HUES48 (cell line): ENCODE data around the gene ITGA5.

Experiments
- H3K27ac ChIP-seq: one replicate; pipeline ENCODE4 v1.7.0; 2013; ENCODE audit warnings: low read depth, low read length, inconsistent platforms
- H3K27me3 ChIP-seq: 2 replicates; pipeline ENCODE4 v1.6.1; 2013; ENCODE audit warnings: mild to moderate bottlenecking, low read length; ENCODE audit not compliant: control insufficient read depth, insufficient read depth
- H3K36me3 ChIP-seq: 2 replicates; pipeline ENCODE4 v1.6.1; 2013; ENCODE audit warnings: low read length; ENCODE audit not compliant: control insufficient read depth, insufficient read depth
- H3K4me1 ChIP-seq: 2 replicates; pipeline ENCODE4 v1.6.1; 2013; ENCODE audit warnings: mild to moderate bottlenecking, low read length; ENCODE audit not compliant: control insufficient read depth, insufficient read depth
- H3K4me3 ChIP-seq: 2 replicates; pipeline ENCODE4 v1.5.1; 2013; ENCODE audit warnings: mild to moderate bottlenecking, low read depth, low read length
- H3K9ac ChIP-seq: 2 replicates; pipeline ENCODE4 v1.6.1; 2013; ENCODE audit warnings: mild to moderate bottlenecking, low read depth, low read length, moderate library complexity
- H3K9me3 ChIP-seq: 2 replicates; pipeline ENCODE4 v1.6.1; 2013; ENCODE audit warnings: low read length; ENCODE audit not compliant: control insufficient read depth, insufficient read depth

ITGA5 gene

DNA sequence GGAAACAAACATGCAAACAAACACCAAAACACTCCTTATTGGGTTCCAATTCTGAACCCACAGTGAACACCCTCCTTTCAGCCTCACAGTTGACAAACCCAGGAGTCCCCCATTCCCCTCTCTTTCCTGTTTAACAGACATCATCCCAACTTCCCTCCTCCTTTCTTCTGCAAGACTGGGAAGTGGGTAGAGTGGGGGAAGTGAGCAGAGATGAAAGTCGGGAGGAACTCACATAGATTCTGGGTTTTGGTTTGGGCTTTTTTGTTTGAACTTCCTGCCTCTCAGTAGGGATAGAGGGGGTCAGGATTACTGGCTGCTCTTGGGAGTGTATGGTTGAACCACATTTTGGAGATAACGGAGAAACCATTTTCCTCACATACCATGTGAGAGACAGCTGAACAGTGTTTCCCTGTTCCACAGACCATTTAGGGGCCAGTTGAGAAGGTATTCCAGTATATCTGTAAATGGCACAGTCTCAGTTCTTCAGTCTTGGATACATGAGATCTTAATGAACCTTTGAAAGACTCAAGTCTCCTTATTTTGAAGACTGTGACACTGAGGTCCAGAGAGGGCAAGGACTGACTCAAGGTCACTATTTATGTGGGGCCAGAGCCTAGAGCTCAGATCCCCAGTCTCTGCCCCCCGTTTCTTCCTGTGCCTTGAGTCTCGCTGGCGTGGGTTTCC lies 50.9 kb downstream of the ITGA5 start:
- H3K4me3 ChIP-seq = peak overlapping the region; percentile 17; the same call in 1 of the 2 replicates
- peaks cover 15% of the 10 kb centered on the region; the same call in 1 of the 2 replicates for H3K4me1 ChIP-seq
- H3K9me3 ChIP-seq = no peaks in the 10 kb centered on the region
- peaks cover 35% of the 10 kb centered on the region for H3K27me3 ChIP-seq
- H3K36me3 ChIP-seq = peaks cover 9% of the 10 kb centered on the region; the same call in 1 of the 2 replicates
- H3K9ac ChIP-seq = no peak overlapping the region
- H3K27ac ChIP-seq = no peak overlapping the region

DNA sequence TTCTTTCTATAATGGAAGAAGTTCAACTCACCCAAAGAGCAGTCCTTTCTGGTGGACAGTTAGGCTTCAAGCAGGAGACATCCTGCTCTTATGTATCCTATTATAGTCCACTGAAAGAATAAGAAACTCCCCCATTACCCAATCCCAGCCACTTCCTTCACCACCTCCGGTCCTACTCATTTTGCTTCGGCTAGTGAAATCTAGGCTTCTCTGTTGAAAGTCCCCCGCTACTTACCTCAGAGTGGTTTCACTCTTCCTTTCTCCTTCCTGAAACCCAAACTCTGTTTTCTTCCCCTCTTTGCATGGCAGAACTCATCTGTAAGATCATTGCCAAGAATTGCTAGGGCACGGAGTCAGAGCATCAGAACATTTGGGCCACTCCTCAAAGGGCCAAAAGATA lies 54.7 kb downstream of the ITGA5 start, which contains the start of gene GPR84:
Gene GPR84 (minus strand): TSS at position 74 of the 400 bp plus-strand sequence. CDS start 635 bp downstream, outside the sequence.
- Histone ChIP-seq H3K36me3 (no peaks in the 10 kb centered on the region), H3K4me3 (no peak within 1 kb of the TSS), H3K4me1 (peaks cover 17% of the 10 kb centered on the region), H3K27ac (no peak within 1 kb of the TSS), H3K9me3 (no peaks in the 10 kb centered on the region), H3K27me3 (peaks cover 31% of the 10 kb centered on the region), H3K9ac (no peak within 1 kb of the TSS)

DNA sequence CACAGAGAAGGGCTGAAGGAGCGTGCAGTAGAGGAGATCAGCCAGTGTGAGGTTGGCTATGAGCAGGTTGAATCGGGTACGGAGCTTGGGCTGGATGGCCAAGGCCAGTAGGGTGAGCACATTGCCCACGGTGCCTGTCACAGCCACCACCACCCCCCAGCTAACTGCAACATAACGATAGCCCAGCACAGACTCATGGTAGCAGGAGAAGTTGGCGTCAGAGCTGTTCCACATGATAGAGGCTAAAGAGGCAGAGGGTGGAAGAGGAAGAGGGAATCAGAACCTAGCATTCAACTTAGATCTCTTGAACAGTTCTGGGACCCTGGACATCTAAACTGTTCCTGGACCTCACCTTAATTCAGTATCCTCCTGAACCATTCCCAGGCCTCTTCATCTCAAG lies 55.4 kb downstream of the ITGA5 start:
- H3K9me3 ChIP-seq = no peaks in the 10 kb centered on the region
- H3K9ac ChIP-seq = no peak overlapping the region
- no peaks in the 10 kb centered on the region for H3K36me3 ChIP-seq
- H3K27me3 ChIP-seq = peaks cover 23% of the 10 kb centered on the region
- H3K27ac ChIP-seq = no peak overlapping the region
- peaks cover 15% of the 10 kb centered on the region for H3K4me1 ChIP-seq
- no peak overlapping the region for H3K4me3 ChIP-seq

DNA sequence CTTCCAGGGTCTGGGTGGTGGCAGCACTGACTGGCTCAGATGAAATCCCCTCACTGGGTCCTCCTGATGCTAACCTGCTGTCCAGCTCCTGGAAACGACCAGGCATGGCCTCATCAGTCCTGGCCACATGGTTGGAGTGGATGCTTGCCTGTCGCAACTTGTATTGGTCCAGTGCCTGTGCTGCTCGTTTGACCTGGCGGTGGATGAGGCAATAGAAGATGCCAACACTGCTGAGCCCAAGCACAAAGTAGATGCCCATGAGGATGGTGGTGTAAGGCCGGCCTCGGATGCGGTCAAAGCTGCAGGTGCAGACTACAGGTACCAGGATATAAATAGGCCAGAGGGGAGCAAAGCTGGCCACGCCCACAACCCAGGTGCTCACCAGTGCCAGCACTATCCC lies 56.0 kb downstream of the ITGA5 start:
- no peak overlapping the region for H3K27ac ChIP-seq
- H3K9ac ChIP-seq = no peak overlapping the region
- H3K4me1 ChIP-seq = peaks cover 16% of the 10 kb centered on the region
- H3K4me3 ChIP-seq = no peak overlapping the region
- H3K9me3 ChIP-seq = no peaks in the 10 kb centered on the region
- no peaks in the 10 kb centered on the region for H3K36me3 ChIP-seq
- H3K27me3 ChIP-seq = peaks cover 17% of the 10 kb centered on the region; the same call in 1 of the 2 replicates

DNA sequence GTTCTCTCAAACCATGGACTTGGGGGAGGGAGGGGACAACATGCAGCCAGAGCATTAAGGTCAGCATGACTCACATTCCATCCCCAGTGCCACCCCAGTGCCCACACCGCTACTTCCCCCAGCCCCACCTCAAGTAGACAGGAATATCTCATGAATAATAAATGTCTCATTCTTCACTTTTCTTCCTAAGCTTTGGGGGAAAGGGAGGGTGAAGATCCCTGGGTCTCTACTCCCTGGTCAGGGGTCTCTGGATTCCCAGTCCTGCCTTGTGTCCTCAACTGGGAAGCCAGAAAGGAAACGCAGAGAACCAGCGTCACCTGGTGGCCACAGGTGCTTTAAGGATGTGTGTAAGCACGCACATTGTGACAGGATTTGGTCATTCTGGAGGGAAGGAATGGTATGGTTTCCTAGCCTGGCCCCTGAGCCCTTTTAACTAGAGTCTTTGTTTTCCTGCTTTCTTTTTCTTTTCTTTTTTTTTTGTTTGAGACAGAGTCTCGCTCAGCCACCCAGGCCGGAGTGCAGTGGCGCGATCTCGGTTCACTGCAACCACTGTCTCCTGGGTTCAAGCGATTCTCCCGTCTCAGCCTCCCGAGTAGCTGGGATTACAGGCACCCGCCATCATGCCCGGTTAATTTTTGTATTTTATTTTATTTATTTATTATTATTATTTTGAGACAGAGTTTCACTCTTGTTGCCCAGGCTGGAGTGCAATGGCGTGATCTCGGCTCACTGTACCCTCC lies 58.2 kb downstream of the ITGA5 start:
- Histone ChIP-seq H3K4me1 (peaks cover 35% of the 10 kb centered on the region), H3K9me3 (no peaks in the 10 kb centered on the region), H3K36me3 (no peaks in the 10 kb centered on the region), H3K27me3 (0 out of 2 replicates have a peak, but pooled peaks cover 5% of the 10 kb centered on the region), H3K9ac (no peak overlapping the region), H3K27ac (peak overlapping the region; percentile 23), H3K4me3 (no peak overlapping the region)

DNA sequence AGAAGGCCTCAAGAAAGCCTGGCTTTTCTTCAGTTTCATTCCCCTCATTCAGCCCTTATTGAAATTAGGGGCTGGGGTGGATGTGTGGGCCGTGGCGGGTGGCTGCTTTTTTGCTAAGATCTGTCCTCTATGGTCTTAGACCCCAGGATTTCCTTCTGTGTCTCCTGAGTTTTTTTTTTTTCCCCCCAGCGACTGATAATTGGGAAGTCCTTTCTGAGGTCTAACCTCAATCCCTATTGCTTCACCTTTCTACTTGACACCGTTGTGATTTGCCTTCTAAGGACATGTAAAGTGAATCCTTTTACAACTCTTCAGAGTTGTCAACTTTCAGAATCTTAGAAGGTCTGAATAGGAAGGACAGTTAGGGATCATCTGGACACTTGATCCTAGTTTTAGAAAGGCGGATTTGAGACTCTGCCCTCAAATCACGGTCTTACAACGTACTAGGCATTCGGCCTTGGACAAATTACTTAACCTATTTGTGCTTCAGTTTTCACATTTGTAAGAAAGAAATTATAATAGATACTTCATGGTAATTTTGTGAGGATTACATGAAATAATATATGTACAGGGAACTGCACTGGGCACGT lies 59.2 kb downstream of the ITGA5 start:
- peak overlapping the region; percentile 63 for H3K9ac ChIP-seq
- no peaks in the 10 kb centered on the region for H3K36me3 ChIP-seq
- peak overlapping the region; percentile 76 for H3K4me3 ChIP-seq
- H3K27me3 ChIP-seq = 0 out of 2 replicates have a peak, but pooled peaks cover 5% of the 10 kb centered on the region
- no peaks in the 10 kb centered on the region for H3K9me3 ChIP-seq
- peaks cover 46% of the 10 kb centered on the region for H3K4me1 ChIP-seq
- H3K27ac ChIP-seq = peak overlapping the region; percentile 81

DNA sequence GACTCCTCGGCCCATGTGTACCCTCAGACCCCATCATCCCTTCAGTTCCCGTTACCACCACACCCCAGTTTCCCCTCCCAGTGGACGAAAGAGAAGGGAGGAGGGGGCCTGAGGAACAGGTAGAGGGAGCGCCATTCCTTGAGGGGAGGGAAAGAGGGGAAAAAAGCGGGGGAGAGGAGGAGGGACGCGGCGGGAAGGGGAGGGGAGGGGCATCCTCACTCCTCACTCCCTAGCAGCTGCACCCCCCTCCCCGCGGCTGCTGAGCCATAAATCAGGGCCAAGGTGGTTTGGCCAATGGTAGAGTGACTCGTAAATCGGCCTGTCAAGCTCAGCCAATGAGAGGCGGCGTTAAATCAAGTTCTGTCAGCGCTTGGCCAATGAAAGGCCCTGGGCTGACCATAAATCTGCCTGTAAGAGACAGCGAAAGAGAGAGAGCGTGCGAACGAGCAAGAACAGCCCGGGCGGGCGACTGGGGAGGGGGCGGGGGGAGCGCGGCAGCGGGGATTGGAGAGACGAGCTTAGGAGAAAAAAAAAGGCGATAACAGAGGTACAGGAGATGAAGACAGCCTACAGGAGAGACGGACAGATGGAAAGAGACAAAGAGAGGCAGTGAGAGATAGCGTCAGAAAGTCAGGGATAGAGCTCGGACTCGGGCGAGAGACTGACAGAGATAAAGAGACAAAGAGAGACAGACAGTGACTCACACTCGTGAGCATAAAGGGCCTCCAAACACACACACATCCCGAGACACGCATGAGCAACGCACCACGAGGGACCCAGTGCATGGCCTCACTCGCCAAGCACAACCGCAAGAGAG lies 59.9 kb downstream of the ITGA5 start:
- Histone ChIP-seq H3K27ac (peak overlapping the region; percentile 81), H3K27me3 (0 out of 2 replicates have a peak, but pooled peaks cover 2% of the 10 kb centered on the region), H3K9me3 (no peaks in the 10 kb centered on the region), H3K36me3 (no peaks in the 10 kb centered on the region), H3K4me3 (peak overlapping the region; percentile 81), H3K4me1 (peaks cover 48% of the 10 kb centered on the region), H3K9ac (peak overlapping the region; percentile 63)

DNA sequence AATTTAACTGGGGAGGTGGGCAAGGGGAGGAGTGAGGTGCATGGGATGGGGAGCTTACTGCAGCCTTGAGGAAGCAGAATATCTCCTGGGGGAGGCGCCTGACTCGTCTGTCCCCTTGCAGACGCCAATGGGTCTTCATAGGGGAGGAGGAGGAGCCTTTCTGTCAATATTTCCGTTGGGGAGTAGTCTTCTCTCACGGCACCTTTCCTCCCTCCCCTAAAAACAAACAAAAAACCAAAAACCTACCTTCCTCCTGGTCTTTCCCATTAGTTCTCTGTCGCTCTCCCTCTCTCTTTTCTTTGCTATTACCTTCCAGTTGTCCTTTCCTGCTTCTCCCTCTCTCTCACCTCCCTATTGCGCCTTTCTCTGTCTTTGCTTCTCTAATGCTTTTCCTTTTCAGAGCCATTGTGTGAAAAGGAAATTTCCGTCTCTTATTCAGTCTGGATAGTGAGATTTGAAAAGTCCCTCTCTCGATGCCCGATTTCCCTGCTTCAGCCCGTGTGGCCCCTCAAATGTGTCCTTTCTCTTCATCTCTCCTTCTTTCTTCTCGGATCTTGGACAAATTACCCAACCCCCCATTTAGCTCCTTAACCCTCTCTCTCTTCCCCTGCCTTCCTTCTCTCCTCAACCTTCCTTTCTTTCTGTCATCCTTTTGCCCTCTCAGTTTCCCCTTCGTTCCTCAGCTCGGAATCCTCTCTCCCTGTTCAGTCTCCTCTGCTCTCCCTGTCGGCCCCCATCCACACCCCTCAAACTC lies 60.7 kb downstream of the ITGA5 start:
- Histone ChIP-seq H3K27ac (peak overlapping the region; percentile 67), H3K9me3 (no peaks in the 10 kb centered on the region), H3K4me1 (peaks cover 54% of the 10 kb centered on the region), H3K36me3 (no peaks in the 10 kb centered on the region), H3K9ac (peak overlapping the region; percentile 56), H3K4me3 (peak overlapping the region; percentile 81), H3K27me3 (no peaks in the 10 kb centered on the region)

DNA sequence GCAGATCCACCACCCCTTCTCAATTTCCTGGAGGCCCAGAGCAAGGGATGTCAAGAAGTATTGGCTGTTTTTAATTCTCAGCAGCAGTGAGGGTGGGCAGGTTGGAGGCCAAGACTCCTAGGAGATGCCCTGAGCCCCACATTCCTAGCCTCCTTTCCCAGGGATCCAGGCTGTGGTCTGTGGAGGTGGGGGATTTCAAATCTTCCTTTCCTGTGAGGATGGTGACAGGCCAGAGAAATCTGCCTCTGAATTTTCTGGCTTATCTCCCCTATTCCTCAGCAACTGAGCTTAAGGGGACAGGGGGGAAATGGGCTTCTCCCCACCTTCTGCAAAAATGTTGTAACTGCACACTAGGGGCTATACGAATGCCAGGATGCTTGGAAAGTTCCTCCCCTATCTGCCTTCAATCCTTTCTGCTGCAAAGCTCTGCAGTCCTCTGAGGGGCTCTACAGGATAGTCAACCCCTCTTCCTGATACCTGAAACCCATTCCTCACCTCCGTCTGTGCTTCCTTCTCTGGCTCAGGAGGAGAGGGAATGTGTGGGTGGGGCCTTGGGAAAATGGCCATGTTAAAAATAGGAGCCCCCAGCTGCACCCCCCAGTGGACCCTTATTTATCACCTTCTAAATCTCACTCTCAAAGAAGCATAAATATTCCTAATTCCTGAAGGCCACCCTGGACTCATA lies 61.4 kb downstream of the ITGA5 start:
- Histone ChIP-seq H3K4me3 (peak overlapping the region; percentile 81), H3K4me1 (peaks cover 61% of the 10 kb centered on the region)

More for the DNA sequence above, 61.4 kb downstream of the ITGA5 start:
- Histone ChIP-seq H3K27ac (peak overlapping the region; percentile 67), H3K9ac (no peak overlapping the region), H3K36me3 (no peaks in the 10 kb centered on the region), H3K9me3 (no peaks in the 10 kb centered on the region), H3K27me3 (no peaks in the 10 kb centered on the region)
